ENCODE results near the gene CHPF. TPM values are rescaled to one million over a fixed set of nuclear protein-coding genes. Genes with fewer than 3 reads are reported as not detected.

Gene CHPF
- total RNA-seq, 4 donors from 2014 or later, result 44.4 to 67.8 (median 58.4) TPM

DNA sequence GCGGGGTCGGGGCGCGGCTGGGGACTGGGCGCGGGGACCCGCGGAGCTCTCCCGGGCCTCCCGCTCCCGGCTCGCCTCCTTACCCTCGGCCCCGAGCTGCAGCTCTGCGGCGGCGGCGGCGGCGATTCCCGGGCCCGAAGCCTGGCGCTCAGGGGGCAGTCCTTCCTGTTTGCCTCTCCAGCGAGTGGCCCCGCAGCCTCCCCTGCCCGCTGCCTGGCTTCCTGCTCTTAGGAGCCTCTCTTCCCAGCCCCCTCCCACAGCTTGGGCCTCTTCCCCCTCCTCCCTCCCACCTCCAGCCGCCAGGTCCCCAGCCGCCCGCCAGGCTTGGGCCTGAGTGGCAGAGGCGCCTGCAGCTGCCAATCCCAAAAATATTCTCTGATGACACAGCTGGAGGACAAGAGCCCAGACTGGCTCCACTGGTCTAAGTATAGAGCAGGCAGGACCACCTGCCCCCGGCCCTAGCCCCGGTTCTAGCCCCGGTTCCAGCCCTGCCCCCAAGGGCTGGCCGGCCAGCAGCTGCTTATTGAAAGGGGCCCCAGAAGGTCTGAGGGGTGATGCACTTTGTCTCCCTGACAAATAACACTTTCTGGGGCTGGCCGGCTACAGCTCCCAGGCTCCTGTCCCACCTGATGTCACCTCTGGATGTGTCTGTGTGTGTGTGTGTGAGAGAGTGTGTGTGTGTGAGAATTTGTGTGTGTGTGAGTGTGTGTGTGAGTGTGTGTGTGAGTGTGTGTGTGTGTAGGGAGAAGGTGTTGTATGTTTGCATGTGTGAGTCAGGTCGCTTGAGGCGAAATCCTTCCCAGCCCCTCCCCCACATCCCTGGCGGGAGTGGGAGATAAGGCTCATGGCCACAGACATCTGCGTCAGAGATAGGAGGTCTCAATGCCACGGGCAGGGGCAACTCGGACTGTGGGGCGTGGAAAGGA lies 28.0 kb upstream of the CHPF start, which contains the start of gene OBSL1:
Gene OBSL1 (minus strand): TSS at position 229 of the 926 bp plus-strand sequence. CDS start 307 bp downstream, outside the sequence.
- WGBS, result 14% methylated on average over 26 of the region's 42 CpGs
- H3K4me1 ChIP-seq, result peaks cover 15 to 20% (median 16%) of the 10 kb centered on the region in 4 donors

DNA sequence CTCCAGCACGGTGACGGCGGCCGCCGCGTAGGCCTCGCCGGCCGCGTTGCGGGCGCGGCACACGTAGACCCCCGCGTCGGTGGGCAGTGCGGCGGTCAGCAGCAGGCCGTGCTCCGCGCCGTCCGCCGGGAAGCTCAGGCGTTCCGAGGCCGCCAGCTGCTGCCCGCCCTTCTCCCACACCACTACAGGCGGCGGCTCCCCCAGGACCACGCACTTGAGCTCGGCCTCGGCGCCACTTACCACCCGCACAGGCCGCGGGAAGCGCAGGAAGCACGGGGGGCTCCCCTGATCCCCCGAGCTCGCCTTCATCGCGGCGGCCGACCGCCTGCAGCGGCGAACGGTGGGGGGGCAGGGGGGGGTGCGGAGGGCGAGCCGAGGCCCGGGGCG lies 27.3 kb upstream of the CHPF start:
- intact Hi-C loops (cut with DNase I), result loop anchor here (2.0 kb wide), 1 partner anchor 26 kb away; the partner anchor contains the start of gene STK11IP
- no CpG with 5 or more reads among the region's 55 CpGs for WGBS

More for the DNA sequence above, 28.0 kb upstream of the CHPF start, which contains the start of gene OBSL1:
- Histone ChIP-seq H3K27ac (replicated peaks in 1 of 4) (peak within 1 kb of the TSS; percentile 86 to 91 (median 90)), H3K36me3 (peaks cover 0 to 16% (median 10%) of the 10 kb centered on the region in 4 donors), H3K9me3 (no peaks in the 10 kb centered on the region), H3K27me3 (peaks cover 0 to 20% (median 0%) of the 10 kb centered on the region in 4 donors), H3K4me3 (peak within 1 kb of the TSS; percentile 73 to 87 (median 82))
- no peak for DNase-seq (ENCODE audit: extremely low spot score)
- intact Hi-C loops (cut with DNase I), result loop anchor here (2.0 kb wide), 1 partner anchor 25 kb away; the partner anchor contains the start of gene STK11IP
- no peak for TF ChIP-seq EP300 (IDR thresholded peaks at IDR 0.05)
- TF ChIP-seq, protein P1, sequence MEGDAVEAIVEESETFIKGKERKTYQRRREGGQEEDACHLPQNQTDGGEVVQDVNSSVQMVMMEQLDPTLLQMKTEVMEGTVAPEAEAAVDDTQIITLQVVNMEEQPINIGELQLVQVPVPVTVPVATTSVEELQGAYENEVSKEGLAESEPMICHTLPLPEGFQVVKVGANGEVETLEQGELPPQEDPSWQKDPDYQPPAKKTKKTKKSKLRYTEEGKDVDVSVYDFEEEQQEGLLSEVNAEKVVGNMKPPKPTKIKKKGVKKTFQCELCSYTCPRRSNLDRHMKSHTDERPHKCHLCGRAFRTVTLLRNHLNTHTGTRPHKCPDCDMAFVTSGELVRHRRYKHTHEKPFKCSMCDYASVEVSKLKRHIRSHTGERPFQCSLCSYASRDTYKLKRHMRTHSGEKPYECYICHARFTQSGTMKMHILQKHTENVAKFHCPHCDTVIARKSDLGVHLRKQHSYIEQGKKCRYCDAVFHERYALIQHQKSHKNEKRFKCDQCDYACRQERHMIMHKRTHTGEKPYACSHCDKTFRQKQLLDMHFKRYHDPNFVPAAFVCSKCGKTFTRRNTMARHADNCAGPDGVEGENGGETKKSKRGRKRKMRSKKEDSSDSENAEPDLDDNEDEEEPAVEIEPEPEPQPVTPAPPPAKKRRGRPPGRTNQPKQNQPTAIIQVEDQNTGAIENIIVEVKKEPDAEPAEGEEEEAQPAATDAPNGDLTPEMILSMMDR (IDR thresholded peaks at IDR 0.05), result no peak
- no peak for TF ChIP-seq POLR2A (IDR thresholded peaks at IDR 0.05; ENCODE audit: low read depth)
- no peak for TF ChIP-seq POLR2AphosphoS5 (IDR thresholded peaks at IDR 0.05)

DNA sequence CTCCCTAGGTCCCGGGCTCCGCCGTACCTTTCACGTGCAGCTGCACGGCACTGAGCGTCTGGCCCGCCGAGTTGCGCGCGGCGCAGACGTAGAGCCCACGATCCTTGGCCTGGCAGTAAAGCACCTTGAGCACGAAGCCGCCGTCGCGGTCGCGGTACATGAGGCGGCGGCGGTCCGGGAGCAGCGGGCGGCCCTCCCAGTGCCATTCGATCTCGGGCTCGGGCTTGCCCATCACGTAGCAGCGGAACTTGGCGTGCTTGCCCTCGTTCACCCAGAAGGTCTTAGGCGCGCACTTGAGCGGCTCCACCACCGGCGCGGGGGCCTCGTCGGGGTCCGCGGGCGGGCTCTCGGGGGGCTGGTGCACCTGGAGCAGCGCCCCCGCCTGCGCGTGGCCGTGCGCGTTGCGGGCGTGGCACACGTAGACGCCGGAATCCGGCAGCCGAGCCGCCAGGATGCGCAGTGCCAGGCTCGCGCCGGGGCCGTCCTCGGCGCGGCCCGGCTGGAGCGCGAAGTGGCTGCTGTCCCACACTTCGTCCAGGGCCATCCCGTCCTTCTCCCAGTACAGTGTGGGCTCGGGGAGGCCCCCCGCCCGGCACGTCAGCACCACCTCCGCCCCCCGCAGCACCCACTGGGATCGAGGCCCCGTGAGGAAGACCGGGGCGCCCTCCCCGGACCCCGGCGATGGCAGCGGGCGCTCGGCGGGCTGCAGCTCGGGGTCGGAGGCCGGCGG lies 26.8 kb upstream of the CHPF start:
- intact Hi-C loops (cut with DNase I), result loop anchor here (2.0 kb wide), 1 partner anchor 26 kb away; the partner anchor contains the start of gene STK11IP
- Histone ChIP-seq H3K4me3 (peak overlapping the region; percentile 73 to 87 (median 82)), H3K36me3 (peaks cover 0 to 27% (median 10%) of the 10 kb centered on the region in 4 donors), H3K4me1 (peaks cover 15 to 20% (median 16%) of the 10 kb centered on the region in 4 donors), H3K27ac (replicated peaks in 1 of 4) (peak overlapping the region; percentile 86 to 91 (median 90)), H3K27me3 (peaks cover 0 to 9% (median 0%) of the 10 kb centered on the region in 4 donors), H3K9me3 (no peaks in the 10 kb centered on the region)
- TF ChIP-seq, protein P1 (IDR thresholded peaks at IDR 0.05), result peak in 1 of 3 experiments; percentile 10
- TF ChIP-seq POLR2AphosphoS5 (IDR thresholded peaks at IDR 0.05), result peak; percentile 38 to 66
- TF ChIP-seq POLR2A (IDR thresholded peaks at IDR 0.05; ENCODE audit: low read depth), result no peak
- WGBS, result no CpG with 5 or more reads among the region's 95 CpGs
- DNase-seq (ENCODE audit: extremely low spot score), result no peak

More for the DNA sequence above, 27.3 kb upstream of the CHPF start:
- TF ChIP-seq POLR2AphosphoS5 (IDR thresholded peaks at IDR 0.05), result no peak
- TF ChIP-seq, protein P1 (IDR thresholded peaks at IDR 0.05), result no peak
- no peak for TF ChIP-seq EP300 (IDR thresholded peaks at IDR 0.05)
- no peak for TF ChIP-seq POLR2A (IDR thresholded peaks at IDR 0.05; ENCODE audit: low read depth)
- Histone ChIP-seq H3K36me3 (peaks cover 0 to 22% (median 10%) of the 10 kb centered on the region in 4 donors), H3K9me3 (no peaks in the 10 kb centered on the region), H3K4me3 (peak overlapping the region; percentile 73 to 87 (median 82)), H3K27ac (replicated peaks in 1 of 4) (peak overlapping the region; percentile 86 to 91 (median 90)), H3K27me3 (peaks cover 0 to 13% (median 0%) of the 10 kb centered on the region in 4 donors), H3K4me1 (peaks cover 15 to 20% (median 16%) of the 10 kb centered on the region in 4 donors)
- no peak for DNase-seq (ENCODE audit: extremely low spot score)

DNA sequence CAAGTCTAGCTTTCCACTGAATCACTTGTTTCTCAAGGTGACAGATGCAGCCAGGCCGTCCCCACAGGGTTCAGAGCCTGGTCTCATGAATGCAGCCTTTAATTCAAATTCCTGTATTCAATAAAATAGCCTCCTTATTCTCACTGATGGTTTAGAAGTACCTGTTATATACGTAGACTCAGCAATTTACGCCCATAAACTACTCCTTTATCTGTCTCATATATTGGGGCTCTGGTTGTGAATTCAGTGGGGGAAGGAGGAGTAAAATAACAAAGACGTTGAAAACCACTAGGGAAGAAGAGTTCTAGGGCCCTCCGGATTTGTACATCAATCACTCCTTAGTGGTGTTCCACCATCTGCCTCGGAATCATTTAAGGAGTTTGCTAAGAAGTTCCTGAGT lies 26.0 kb upstream of the CHPF start:
- WGBS, result 81% methylated on average over 6 of the region's 6 CpGs
- peak overlapping the region; percentile 86 to 91 (median 90) for H3K27ac ChIP-seq (replicated peaks in 1 of 4)
- intact Hi-C loops (cut with DNase I), result loop anchor here (2.0 kb wide), 1 partner anchor 27 kb away; the partner anchor contains the start of gene STK11IP
- peaks cover 0 to 33% (median 15%) of the 10 kb centered on the region in 4 donors for H3K36me3 ChIP-seq
- TF ChIP-seq POLR2A (IDR thresholded peaks at IDR 0.05; ENCODE audit: low read depth), result no peak
- no peak for TF ChIP-seq EP300 (IDR thresholded peaks at IDR 0.05)
- TF ChIP-seq, protein P1 (IDR thresholded peaks at IDR 0.05), result no peak
- TF ChIP-seq POLR2AphosphoS5 (IDR thresholded peaks at IDR 0.05), result no peak
- H3K4me1 ChIP-seq, result peaks cover 15 to 20% (median 16%) of the 10 kb centered on the region in 4 donors
- peaks cover 0 to 2% (median 0%) of the 10 kb centered on the region in 4 donors for H3K27me3 ChIP-seq
- no peak for DNase-seq (ENCODE audit: extremely low spot score)
- H3K9me3 ChIP-seq, result no peaks in the 10 kb centered on the region
- peak overlapping the region; percentile 73 to 87 (median 82) for H3K4me3 ChIP-seq
